SK-N-SH (cell line): ENCODE results near the gene CNGA4. TPM values are rescaled to one million over a fixed set of nuclear protein-coding genes. Genes with fewer than 3 reads are reported as not detected.
"Not testable (repeated sequence)": the region's sequence is repeated elsewhere in the genome, so short reads cannot be mapped to it uniquely, and the experiment has no call there.

Experiments used
- CTCF ChIA-PET: fragments of 300-600, 350-600 bp; formaldehyde crosslinking; extraction: SDS; loops from one replicate; lab custom pipeline; 2021; lab: Yijun Ruan, JAX
- POLR2A ChIA-PET: fragments of 350-600 bp; sonication (Branson Sonifier 250); formaldehyde crosslinking; extraction: SDS; loops from one replicate; lab custom pipeline; 2020; ENCODE audit warnings: antibody characterized with exemption, inconsistent platforms; lab: Yijun Ruan, JAX
- DNase-seq: peaks from one replicate; pipeline ENCODE4 v3.0.0; 2012
- H2AFZ ChIP-seq: fragments of 200-600 bp; sonication (generic); 2 replicates; pipeline ENCODE4 v1.8.1; 2016; ENCODE audit warnings: antibody characterized with exemption, mild to moderate bottlenecking, low read depth
- H3F3A ChIP-seq: fragments of 200-600 bp; sonication (generic); replicated peaks from 2 replicates; pipeline ENCODE3; 2016; ENCODE audit warnings: antibody characterized with exemption, mild to moderate bottlenecking; ENCODE audit not compliant: insufficient read depth
- H3K27ac ChIP-seq, 2 experiments: fragments of 200-500 bp in 1 of 2; fragments of 200-600 bp in 1 of 2; sonication (Bioruptor generic) in 1 of 2; sonication (generic), shearing (Covaris generic) in 1 of 2; 2 replicates each; pipeline versions ENCODE4 v1.5.1 to v1.6.1; 2014 to 2016; ENCODE audit warnings: low read depth in 2 of 2, inconsistent platforms in 1 of 2, low read length in 1 of 2, mild to moderate bottlenecking in 1 of 2, mixed read lengths in 1 of 2
- H3K27me3 ChIP-seq: fragments of 200-600 bp; sonication (generic), shearing (Covaris generic); 2 replicates; pipeline ENCODE4 v1.6.1; 2016; ENCODE audit warnings: mixed run types; ENCODE audit not compliant: insufficient read depth
- H3K36me3 ChIP-seq, 2 experiments: fragments of 200-500 bp in 1 of 2; fragments of 200-600 bp in 1 of 2; sonication (Bioruptor generic) in 1 of 2; sonication (generic) in 1 of 2; replicated peaks in 1 of 2; 2 replicates each; pipeline versions ENCODE3 to v1.5.1; 2014 to 2016; ENCODE audit warnings: low read length in 1 of 2, mild to moderate bottlenecking in 1 of 2; ENCODE audit not compliant: insufficient read depth in 2 of 2, control insufficient read depth in 1 of 2
- H3K4me1 ChIP-seq, 2 experiments: fragments of 200-500 bp in 1 of 2; fragments of 200-600 bp in 1 of 2; sonication (Bioruptor generic) in 1 of 2; sonication (generic), shearing (Covaris generic) in 1 of 2; 2 replicates each; pipeline versions ENCODE4 v1.5.1 to v1.6.1; 2014 to 2016; ENCODE audit warnings: low read depth in 1 of 2, low read length in 1 of 2, mixed run types in 1 of 2; ENCODE audit not compliant: insufficient read depth in 2 of 2, control insufficient read depth in 1 of 2
- H3K4me2 ChIP-seq: fragments of 200-600 bp; sonication (generic), shearing (Covaris generic); 2 replicates; pipeline ENCODE4 v1.6.1; 2017; ENCODE audit warnings: mixed run types
- H3K4me3 ChIP-seq, 2 experiments: fragments of 200-500 bp in 1 of 2; fragments of 200-600 bp in 1 of 2; sonication (Bioruptor generic) in 1 of 2; sonication (generic), shearing (Covaris generic) in 1 of 2; 2 replicates each; pipeline versions ENCODE4 v1.5.1 to v1.8.1; 2014 to 2016; ENCODE audit warnings: low read depth in 2 of 2, inconsistent platforms in 1 of 2, low read length in 1 of 2, mild to moderate bottlenecking in 1 of 2, mixed read lengths in 1 of 2, moderate library complexity in 1 of 2
- H3K79me2 ChIP-seq: fragments of 200-600 bp; sonication (generic); 2 replicates; pipeline ENCODE4 v1.8.1; 2017; ENCODE audit warnings: mild to moderate bottlenecking; ENCODE audit not compliant: insufficient read depth
- H3K9ac ChIP-seq: fragments of 200-600 bp; sonication (generic); 2 replicates; pipeline ENCODE4 v1.6.1; 2017; ENCODE audit warnings: mixed run types
- H3K9me2 ChIP-seq: fragments of 200-600 bp; sonication (generic); 2 replicates; pipeline ENCODE4 v1.6.1; 2017; ENCODE audit warnings: mixed run types
- H3K9me3 ChIP-seq: fragments of 200-600 bp; sonication (generic); 2 replicates; pipeline ENCODE4 v1.6.1; 2017; ENCODE audit warnings: mixed run types, mild to moderate bottlenecking, moderate library complexity
- H4K20me1 ChIP-seq: fragments of 200-600 bp; sonication (generic); 2 replicates; pipeline ENCODE4 v1.6.1; 2017; ENCODE audit warnings: mild to moderate bottlenecking, mixed run types; ENCODE audit not compliant: insufficient read depth
- CHD2 ChIP-seq: fragments of 150-350 bp; IDR thresholded peaks from 2 replicates; pipeline ENCODE4 v1.6.1; 2018; ENCODE audit warnings: low read length; ENCODE audit not compliant: partially characterized antibody
- CTCF ChIP-seq: fragments of 200-600 bp; sonication (generic); IDR thresholded peaks from 2 replicates; pipeline ENCODE4 v1.6.1; 2017; ENCODE audit warnings: antibody characterized with exemption, mild to moderate bottlenecking, moderate library complexity
- EZH2phosphoT487 ChIP-seq: fragments of 200-600 bp; sonication (generic); IDR thresholded peaks from 2 replicates; pipeline ENCODE4 v1.6.1; 2017; ENCODE audit warnings: low read depth, mixed run types, mild to moderate bottlenecking, antibody characterized with exemption, moderate library complexity, borderline replicate concordance
- FOSL2 ChIP-seq: IDR thresholded peaks from 2 replicates; pipeline ENCODE4 v1.4.0; 2012; ENCODE audit warnings: low read depth, mild to moderate bottlenecking, moderate library complexity, borderline replicate concordance
- GABPA ChIP-seq: IDR thresholded peaks from 2 replicates; pipeline ENCODE4 v1.4.0; 2012; ENCODE audit warnings: low read depth, mild to moderate bottlenecking
- GATA2 ChIP-seq: sonication (generic); formaldehyde crosslinking; IDR thresholded peaks from 2 replicates; pipeline ENCODE4 v1.5.0; 2020; ENCODE audit warnings: mild to moderate bottlenecking, missing genetic modification reagents
- MXI1 ChIP-seq: IDR thresholded peaks from 2 replicates; pipeline ENCODE4 v1.6.1; 2012; ENCODE audit warnings: mild to moderate bottlenecking, low read depth, low read length, improper control_type of control experiment
- NRF1 ChIP-seq: IDR thresholded peaks from 2 replicates; pipeline ENCODE4 v1.6.1; 2012; ENCODE audit warnings: low read depth, mild to moderate bottlenecking, low read length
- PBX3 ChIP-seq: IDR thresholded peaks from 2 replicates; pipeline ENCODE4; 2012
- TEAD4 ChIP-seq: IDR thresholded peaks from 2 replicates; pipeline ENCODE4 v1.4.0; 2012; ENCODE audit warnings: mild to moderate bottlenecking, borderline replicate concordance; ENCODE audit not compliant: insufficient read depth
- USF1 ChIP-seq: IDR thresholded peaks from 2 replicates; pipeline ENCODE4 v1.4.0; 2012; ENCODE audit warnings: low read depth, borderline replicate concordance
- WGBS: methylation state at CpG from one replicate; pipeline ENCODE4 v1.1.6; 2017; ENCODE audit warnings: low lambda C conversion rate; 5-methylcytosine and 5-hydroxymethylcytosine counted together
- polyA plus RNA-seq, 3 experiments: library from polyadenylated mRNA; depleted of rRNA; stranded (reverse); fragments of >200 nt; gene quantifications; 2 replicates each; pipeline ENCODE4 v1.2.3, GENCODE V29; 2012

Gene CNGA4
- polyA plus RNA-seq, 1 of the 3 experiments (the other 2 are of a cell fraction): 0.13 TPM

GRCh38 chr11:6273188-6273587, 34.3 kb downstream of the CNGA4 start:
- ChIA-PET POLR2A (no interaction called here), CTCF (interaction anchor here (0.9 to 1.4 kb wide), 5 partner anchors 10 to 89 kb away, joined by 3 to 7 read pairs (median 4); no protein-coding TSS in a partner anchor)
- H3K4me3 ChIP-seq: no peak overlapping the region
- no peaks in the 10 kb centered on the region for H3F3A ChIP-seq
- H3K9ac ChIP-seq: no peak overlapping the region
- no peak overlapping the region for H2AFZ ChIP-seq
- no peak for DNase-seq
- H3K9me3 ChIP-seq: no peaks in the 10 kb centered on the region
- no peaks in the 10 kb centered on the region for H3K79me2 ChIP-seq
- TF ChIP-seq MXI1 (no peak), CHD2 (no peak), PBX3 (no peak), NRF1 (no peak), USF1 (no peak), GATA2 (CRISPR knock-in tag) (no peak), EZH2phosphoT487 (no peak), GABPA (no peak), FOSL2 (no peak), TEAD4 (no peak), CTCF (no peak)
- WGBS: 4% methylated on average over 4 of the region's 4 CpGs
- no peak overlapping the region for H3K27ac ChIP-seq
- no peak overlapping the region for H3K4me2 ChIP-seq
- no peaks in the 10 kb centered on the region for H3K9me2 ChIP-seq
- no peaks in the 10 kb centered on the region for H3K36me3 ChIP-seq
- no peaks in the 10 kb centered on the region for H4K20me1 ChIP-seq
- peaks cover 7% of the 10 kb centered on the region; the same call in 1 of the 2 replicates for H3K27me3 ChIP-seq
- H3K4me1 ChIP-seq: no peaks in the 10 kb centered on the region; a peak in 1 of 4 replicates

DNA sequence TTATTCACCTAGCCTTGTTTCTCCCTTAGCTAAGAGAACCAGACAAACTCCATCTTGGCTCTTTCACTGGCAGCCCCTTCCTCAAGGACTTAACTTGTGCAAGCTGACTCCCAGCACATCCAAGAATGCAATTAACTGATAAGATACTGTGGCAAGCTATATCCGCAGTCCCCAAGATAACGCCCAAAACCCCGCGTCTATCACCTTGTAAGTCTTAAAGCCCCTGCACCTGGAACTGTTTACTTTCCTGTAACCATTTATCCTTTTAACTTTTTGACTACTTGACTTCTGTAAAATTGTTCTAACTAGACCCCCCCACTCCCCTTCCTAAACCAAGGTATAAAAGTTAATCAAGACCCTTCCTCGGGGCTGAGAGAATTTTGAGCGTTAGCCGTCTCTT, 41.9 kb downstream of the CNGA4 start:
- H4K20me1 ChIP-seq, H3K4me3 ChIP-seq, H2AFZ ChIP-seq, CTCF ChIA-PET, H3F3A ChIP-seq, H3K27ac ChIP-seq, H3K79me2 ChIP-seq, DNase-seq, H3K36me3 ChIP-seq, H3K9ac ChIP-seq, H3K4me1 ChIP-seq, H3K4me2 ChIP-seq, POLR2A ChIA-PET, H3K9me2 ChIP-seq, H3K9me3 ChIP-seq: not testable (repeated sequence)
- 55% methylated on average over 7 of the region's 7 CpGs for WGBS
- H3K27me3 ChIP-seq: peaks cover 47% of the 10 kb centered on the region; the same call in 1 of the 2 replicates
